AG10803 (cell line): ENCODE measurements around the gene SKIL.
"Not testable (repeated sequence)": the region's sequence is repeated elsewhere in the genome, so short reads cannot be mapped to it uniquely, and the experiment has no call there.

Experiments used
- DNase-seq: peaks from one replicate; pipeline ENCODE4 v3.0.0; 2010; ENCODE audit warnings: low read depth
- H3K4me3 ChIP-seq: 2 replicates; pipeline ENCODE4 v1.5.1; 2011; ENCODE audit warnings: mild to moderate bottlenecking, low read length, control low read depth
- CTCF ChIP-seq: conservative IDR thresholded peaks from 2 replicates; pipeline ENCODE4 v1.5.1; 2011; ENCODE audit warnings: mild to moderate bottlenecking, low read length, control low read depth, inconsistent platforms

The SKIL gene

GRCh38 chr3:170323331-170323730, 34.2 kb upstream of the SKIL start:
- DNase-seq: no peak
- no peak for TF ChIP-seq CTCF
- no peak overlapping the region for H3K4me3 ChIP-seq

GRCh38 chr3:170324962-170325361, 32.6 kb upstream of the SKIL start:
- no peak for TF ChIP-seq CTCF
- no peak overlapping the region for H3K4me3 ChIP-seq
- DNase-seq: no peak

- no peak for DNase-seq
- H3K4me3 ChIP-seq: no peak overlapping the region
- no peak for TF ChIP-seq CTCF
These were observed 30.3 kb upstream of the SKIL start for GRCh38 chr3:170327040-170327808.

GRCh38 chr3:170327868-170328548, 29.5 kb upstream of the SKIL start:
- not testable (repeated sequence) for H3K4me3 ChIP-seq, DNase-seq

GRCh38 chr3:170330366-170330765, 27.1 kb upstream of the SKIL start:
- H3K4me3 ChIP-seq: no peak overlapping the region
- no peak for TF ChIP-seq CTCF
- peak; percentile 19 for DNase-seq

- no peak for DNase-seq
- H3K4me3 ChIP-seq: no peak overlapping the region
- no peak for TF ChIP-seq CTCF
These were observed 26.4 kb upstream of the SKIL start for GRCh38 chr3:170331143-170331542.

GRCh38 chr3:170337420-170337819, 20.1 kb upstream of the SKIL start:
- no peak for TF ChIP-seq CTCF
- DNase-seq: no peak
- no peak overlapping the region for H3K4me3 ChIP-seq
